Endothelial cell of umbilical vein (primary cell): ENCODE data around the gene PTPN14. TPM values are rescaled to one million over a fixed set of nuclear protein-coding genes. Genes with fewer than 3 reads are reported as not detected.

Experiments used
- BruUV-seq: library from RNA; stranded (reverse); fragments of 400-500 nt; replicated peaks from 2 replicates; lab custom pipeline; 2021; lab: Mats Ljungman, UMichigan
- CTCF ChIA-PET: fragments of 300-600, 350-600 bp; sonication (Branson Sonifier 250); formaldehyde crosslinking; loops from one replicate; lab custom pipeline; 2021; ENCODE audit warnings: antibody characterized with exemption, inconsistent platforms; lab: Charles Lee
- POLR2A ChIA-PET: fragments of 300-600, 350-600 bp; sonication (Branson Sonifier 250); formaldehyde crosslinking; loops from one replicate; lab custom pipeline; 2021; ENCODE audit warnings: antibody characterized with exemption, inconsistent platforms; lab: Charles Lee
- DNase-seq: peaks from one replicate; pipeline ENCODE4 v3.0.0-alpha.2; 2011; ENCODE audit warnings: low read depth, low spot score
- FAIRE-seq: peaks from 2 replicates; lab custom pipeline; 2011; peaks lifted over from hg19 to GRCh38; lab: Jason Lieb, UNC
- H2AFZ ChIP-seq: 2 replicates; pipeline ENCODE4 v1.6.0; 2012; ENCODE audit warnings: low read depth, low read length, control low read depth, inconsistent platforms
- H3K27ac ChIP-seq: 2 replicates; pipeline ENCODE4 v1.5.1; 2011; ENCODE audit warnings: low read depth, mild to moderate bottlenecking, control low read depth, low read length, moderate library complexity; ENCODE audit not compliant: insufficient read depth
- H3K27me3 ChIP-seq, 2 experiments: 2 replicates each; pipeline versions ENCODE4 v1.6.0 to v1.6.1; 2011; ENCODE audit warnings: low read length in 2 of 2, mixed read lengths in 1 of 2; ENCODE audit not compliant: control insufficient read depth in 2 of 2, insufficient read depth in 2 of 2
- H3K36me3 ChIP-seq, 2 experiments: 2 replicates in 1 of 2; 3 replicates in 1 of 2; pipeline ENCODE4 v1.5.1; 2011; ENCODE audit warnings: low read length in 2 of 2, mild to moderate bottlenecking in 1 of 2, moderate library complexity in 1 of 2; ENCODE audit not compliant: control insufficient read depth in 2 of 2, insufficient read depth in 2 of 2; ENCODE audit errors: extremely low read depth in 1 of 2
- H3K4me1 ChIP-seq: 3 replicates; pipeline ENCODE4 v1.5.1; 2011; ENCODE audit warnings: mild to moderate bottlenecking, low read length; ENCODE audit not compliant: control insufficient read depth, insufficient read depth; ENCODE audit errors: extremely low read depth
- H3K4me2 ChIP-seq: 2 replicates; pipeline ENCODE4 v1.6.1; 2011; ENCODE audit warnings: low read length, control low read depth, mixed read lengths; ENCODE audit not compliant: insufficient read depth
- H3K4me3 ChIP-seq, 3 experiments: fragments of 200-600 bp in 1 of 3; sonication (generic), shearing (Covaris generic) in 1 of 3; replicated peaks in 1 of 3; 2 replicates each; pipeline ENCODE4 v1.5.1; 2011 to 2016; ENCODE audit warnings: control low read depth in 3 of 3, low read length in 3 of 3, mild to moderate bottlenecking in 2 of 3, inconsistent platforms in 1 of 3, low read depth in 1 of 3, moderate library complexity in 1 of 3; ENCODE audit not compliant: insufficient read depth in 1 of 3
- H3K79me2 ChIP-seq: 2 replicates; pipeline ENCODE4 v1.6.0; 2012; ENCODE audit warnings: low read length, inconsistent platforms; ENCODE audit not compliant: control insufficient read depth, insufficient read depth
- H3K9ac ChIP-seq: replicated peaks from 2 replicates; pipeline ENCODE3; 2011; ENCODE audit warnings: low read length, control low read depth; ENCODE audit not compliant: insufficient read depth; ENCODE audit errors: extremely low read depth
- H3K9me1 ChIP-seq: replicated peaks from 3 replicates; pipeline ENCODE4 v1.6.0; 2011; ENCODE audit warnings: mild to moderate bottlenecking, low read length; ENCODE audit not compliant: control insufficient read depth, insufficient read depth; ENCODE audit errors: extremely low read depth
- H3K9me3 ChIP-seq: replicated peaks from 2 replicates; pipeline ENCODE4 v1.5.1; 2012; ENCODE audit warnings: low read length, inconsistent platforms; ENCODE audit not compliant: control insufficient read depth, insufficient read depth
- H4K20me1 ChIP-seq: replicated peaks from 2 replicates; pipeline ENCODE3; 2011; ENCODE audit warnings: mild to moderate bottlenecking, low read length; ENCODE audit not compliant: control insufficient read depth, insufficient read depth; ENCODE audit errors: extremely low read depth
- CTCF ChIP-seq, 2 donors: IDR thresholded peaks; 1 replicate in 1 of 2; 2 replicates in 1 of 2; pipeline ENCODE4 v1.5.1; 2011; ENCODE audit warnings: low read length in 2 of 2, mild to moderate bottlenecking in 2 of 2, moderate library complexity in 2 of 2, control low read depth in 1 of 2, inconsistent platforms in 1 of 2, low read depth in 1 of 2; ENCODE audit not compliant: insufficient read depth in 1 of 2; ENCODE audit errors: extremely low read depth in 1 of 2
- EZH2 ChIP-seq: IDR thresholded peaks from 2 replicates; pipeline ENCODE4 v1.6.1; 2012; ENCODE audit warnings: borderline replicate concordance, low read depth, mild to moderate bottlenecking, moderate library complexity, low read length, inconsistent platforms; ENCODE audit not compliant: severe bottlenecking
- FOS ChIP-seq: IDR thresholded peaks from 2 replicates; pipeline ENCODE4 v1.6.1; 2011; ENCODE audit warnings: mild to moderate bottlenecking, low read length, moderate library complexity, borderline replicate concordance; ENCODE audit not compliant: insufficient read depth
- GATA2 ChIP-seq: IDR thresholded peaks from 2 replicates; pipeline ENCODE4 v1.7.0; 2011; ENCODE audit warnings: low read depth, mild to moderate bottlenecking, moderate library complexity, mixed read lengths, low read length; ENCODE audit not compliant: insufficient read length, insufficient read depth
- JUN ChIP-seq: IDR thresholded peaks from 2 replicates; pipeline ENCODE4 v1.6.1; 2011; ENCODE audit warnings: borderline replicate concordance, low read depth; ENCODE audit not compliant: insufficient read length, insufficient read depth
- MAX ChIP-seq: IDR thresholded peaks from 2 replicates; pipeline ENCODE4 v1.6.1; 2011; ENCODE audit not compliant: insufficient read depth, insufficient read length
- MYC ChIP-seq: IDR thresholded peaks from one replicate; pipeline ENCODE4 v1.6.1; 2011; ENCODE audit warnings: mild to moderate bottlenecking, low read depth, low read length
- POLR2A ChIP-seq: IDR thresholded peaks from 2 replicates; pipeline ENCODE4 v1.6.1; 2012; ENCODE audit warnings: low read depth, mild to moderate bottlenecking, control low read depth, low read length
- POLR2AphosphoS5 ChIP-seq: IDR thresholded peaks from 2 replicates; pipeline ENCODE4 v1.6.1; 2012; ENCODE audit warnings: low read depth, mild to moderate bottlenecking, control low read depth, low read length, moderate library complexity; ENCODE audit not compliant: insufficient read depth
- dilution Hi-C: fragments of 300-500 bp; cut with MboI; formaldehyde crosslinking; loops from one replicate; pipeline ENCODE4 v1.15.0; 2019; ENCODE audit warnings: low sequenced_read_pairs; ENCODE audit not compliant: extremely low pct_ligation_motif_present
- intact Hi-C: fragments of 100-400 bp; cut with micrococcal nuclease; formaldehyde crosslinking; loops from one replicate; pipeline ENCODE4 v1.10.0; 2022
- polyA plus RNA-seq, 4 experiments: library from polyadenylated mRNA; depleted of rRNA in 3 of 4; stranded (reverse) in 3 of 4; unstranded in 1 of 4; fragments of >200 nt; gene quantifications; 2 replicates each; pipeline versions ENCODE4 v1.2.1 to v1.2.3, GENCODE V29; 2011 to 2012; ENCODE audit warnings: missing spikeins in 1 of 4
- total RNA-seq: library from RNA; stranded (reverse); gene quantifications from 2 replicates; pipeline ENCODE4 v1.2.3, GENCODE V29; 2021

Gene PTPN14
- total and polyA plus RNA-seq, 2 donors (not counting 3 experiments of a cell fraction or from before 2014, with no cell fraction given), result 18.5 to 93.0 TPM

GRCh38 chr1:214370615-214371014 lies 180.8 kb downstream of the PTPN14 start:
- H3K9ac ChIP-seq, result no peak overlapping the region
- no peaks in the 10 kb centered on the region for H3K9me3 ChIP-seq
- H3K27ac ChIP-seq, result no peak overlapping the region
- no peaks in the 10 kb centered on the region for H3K9me1 ChIP-seq
- POLR2A ChIA-PET, result interaction anchor here (0.5 kb wide), 1 partner anchor 25 kb away, joined by 5 read pairs; no protein-coding TSS in a partner anchor
- peaks cover 12 to 14% of the 10 kb centered on the region in 2 experiments for H3K36me3 ChIP-seq
- CTCF ChIA-PET, result interaction anchor here (2.7 kb wide), 1 partner anchor 214 kb away, joined by 10 read pairs; no protein-coding TSS in a partner anchor
- H3K4me3 ChIP-seq, result no peak overlapping the region
- FAIRE-seq, result no peak
- no peaks in the 10 kb centered on the region for H3K27me3 ChIP-seq
- no peaks in the 10 kb centered on the region for H4K20me1 ChIP-seq
- intact Hi-C loops (no loop called here), dilution Hi-C loops (no loop called here)
- H3K4me2 ChIP-seq, result no peak overlapping the region
- DNase-seq, result no peak
- BruUV-seq, result no TSS peak
- H3K4me1 ChIP-seq, result no peaks in the 10 kb centered on the region
- H2AFZ ChIP-seq, result no peak overlapping the region
- H3K79me2 ChIP-seq, result no peaks in the 10 kb centered on the region
- TF ChIP-seq POLR2A (no peak), MYC (no peak), CTCF (IDR thresholded peaks at IDR 0.05; ENCODE audit: extremely low read depth in 1 of 2, insufficient read depth in 1 of 2, low read depth in 1 of 2, low read length in 2 of 2) (no peak), FOS (no peak), JUN (no peak), EZH2 (no peak), GATA2 (no peak), MAX (no peak), POLR2AphosphoS5 (no peak)
